B cell (primary cell): ENCODE data around the gene MGAT4B.

Source experiments
- CTCF ChIP-seq: fragments of 200-600 bp; IDR thresholded peaks from one replicate; pipeline ENCODE4 v1.8.0; 2022; ENCODE audit warnings: antibody characterized with exemption, mild to moderate bottlenecking
- EZH2 ChIP-seq: IDR thresholded peaks from 2 replicates; pipeline ENCODE4 v1.6.1; 2012; ENCODE audit warnings: borderline replicate concordance, low read depth, mild to moderate bottlenecking, moderate library complexity, low read length; ENCODE audit not compliant: insufficient read depth, poor library complexity, severe bottlenecking

- TF ChIP-seq CTCF (no peak), EZH2 (no peak)
These were observed 12.5 kb downstream of the MGAT4B start for GRCh38 chr5:179794171-179794570.
